ENCODE results near the gene SFXN3. TPM values are rescaled to one million over a fixed set of nuclear protein-coding genes. Genes with fewer than 3 reads are reported as not detected.

Gene SFXN3
- total and polyA plus RNA-seq, 2 of the 13 experiments (the other 11 are each of a cell fraction or from before 2014, with no cell fraction given) = 16.8 to 71.5 TPM

DNA sequence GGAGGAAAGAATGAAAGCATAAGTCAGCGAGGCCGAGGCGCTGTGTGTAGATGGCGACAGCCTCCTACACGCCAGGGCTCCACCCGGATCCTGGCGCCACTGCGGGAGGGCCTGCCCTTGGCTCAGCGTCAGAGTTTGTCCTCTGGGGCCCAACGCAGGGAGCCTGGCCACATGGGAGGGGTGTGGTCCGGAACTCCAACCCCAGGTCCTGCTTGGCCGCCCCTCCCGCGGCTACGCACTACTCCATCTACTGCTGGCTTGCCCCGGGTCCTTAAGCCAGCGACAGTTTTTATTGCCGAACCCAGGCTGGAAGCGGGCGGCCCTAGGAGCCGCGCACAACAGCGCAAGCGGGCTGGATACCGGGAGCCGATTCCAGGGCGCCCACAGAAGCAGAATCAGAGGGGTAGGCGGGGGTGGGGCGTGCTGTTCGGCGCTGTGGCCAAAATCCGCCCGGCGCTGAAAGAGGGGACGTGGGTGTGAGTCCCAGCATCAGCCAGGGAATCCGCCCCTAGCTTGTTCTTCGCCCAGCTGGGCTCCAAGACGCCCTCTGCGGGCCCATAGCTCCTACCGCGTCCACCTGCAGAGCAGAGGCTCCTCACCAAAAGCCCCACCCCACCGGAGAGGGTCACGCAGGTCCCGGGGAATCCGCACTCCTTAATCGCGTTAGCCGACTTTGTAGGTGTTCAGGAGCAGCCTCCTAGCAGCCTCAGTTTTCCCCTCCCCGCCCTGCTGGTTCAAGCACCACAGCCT lies 35.3 kb downstream of the SFXN3 start (continued):
- TF ChIP-seq KLF15 (CRISPR knock-in tag; IDR thresholded peaks at IDR 0.05; ENCODE audit: borderline replicate concordance) = peak; percentile 28; the same call in 1 of the 2 replicates
- peak; percentile 57; the same call in 1 of the 2 replicates for TF ChIP-seq ZNF441 (CRISPR knock-in tag; IDR thresholded peaks at IDR 0.05; ENCODE audit: borderline replicate concordance)
- peak; percentile 83; the same call in 1 of the 2 replicates for TF ChIP-seq ZBTB20 (CRISPR knock-in tag; IDR thresholded peaks at IDR 0.05; ENCODE audit: borderline replicate concordance, low read depth)
- no peak for TF ChIP-seq SNRNP70 (IDR thresholded peaks at IDR 0.05; ENCODE audit: low read depth, low read length)
- no peak for TF ChIP-seq HCFC1 (IDR thresholded peaks at IDR 0.05; ENCODE audit: low read depth, low read length)
- TF ChIP-seq CHD2 (IDR thresholded peaks at IDR 0.05; ENCODE audit: low read depth, low read length) = no peak
- no peak for TF ChIP-seq U2AF1 (optimal IDR thresholded peaks at IDR 0.05; ENCODE audit: low read depth, low read length)
- TF ChIP-seq HNRNPUL1 (IDR thresholded peaks at IDR 0.05; ENCODE audit: low read depth, low read length) = 0 out of 2 replicates have a peak, but pooled peaks have one; percentile 39
- no peak for TF ChIP-seq TCF7 (IDR thresholded peaks at IDR 0.05; ENCODE audit: low read depth)
- 0 out of 2 replicates have a peak, but pooled peaks have one; percentile 24 for TF ChIP-seq ZBTB8A (CRISPR knock-in tag; IDR thresholded peaks at IDR 0.05; ENCODE audit: borderline replicate concordance, low read depth)
- TF ChIP-seq ZNF354B (CRISPR knock-in tag; IDR thresholded peaks at IDR 0.05) = 0 out of 2 replicates have a peak, but pooled peaks have one; percentile 12
- TF ChIP-seq ZKSCAN8 (CRISPR knock-in tag; IDR thresholded peaks at IDR 0.05; ENCODE audit: borderline replicate concordance) = no peak
- TF ChIP-seq, protein P1, sequence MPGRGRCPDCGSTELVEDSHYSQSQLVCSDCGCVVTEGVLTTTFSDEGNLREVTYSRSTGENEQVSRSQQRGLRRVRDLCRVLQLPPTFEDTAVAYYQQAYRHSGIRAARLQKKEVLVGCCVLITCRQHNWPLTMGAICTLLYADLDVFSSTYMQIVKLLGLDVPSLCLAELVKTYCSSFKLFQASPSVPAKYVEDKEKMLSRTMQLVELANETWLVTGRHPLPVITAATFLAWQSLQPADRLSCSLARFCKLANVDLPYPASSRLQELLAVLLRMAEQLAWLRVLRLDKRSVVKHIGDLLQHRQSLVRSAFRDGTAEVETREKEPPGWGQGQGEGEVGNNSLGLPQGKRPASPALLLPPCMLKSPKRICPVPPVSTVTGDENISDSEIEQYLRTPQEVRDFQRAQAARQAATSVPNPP (CRISPR knock-in tag; IDR thresholded peaks at IDR 0.05) = no peak
- no peak for TF ChIP-seq EEA1 (CRISPR knock-in tag; IDR thresholded peaks at IDR 0.05; ENCODE audit: borderline replicate concordance)
- TF ChIP-seq, protein P2, sequence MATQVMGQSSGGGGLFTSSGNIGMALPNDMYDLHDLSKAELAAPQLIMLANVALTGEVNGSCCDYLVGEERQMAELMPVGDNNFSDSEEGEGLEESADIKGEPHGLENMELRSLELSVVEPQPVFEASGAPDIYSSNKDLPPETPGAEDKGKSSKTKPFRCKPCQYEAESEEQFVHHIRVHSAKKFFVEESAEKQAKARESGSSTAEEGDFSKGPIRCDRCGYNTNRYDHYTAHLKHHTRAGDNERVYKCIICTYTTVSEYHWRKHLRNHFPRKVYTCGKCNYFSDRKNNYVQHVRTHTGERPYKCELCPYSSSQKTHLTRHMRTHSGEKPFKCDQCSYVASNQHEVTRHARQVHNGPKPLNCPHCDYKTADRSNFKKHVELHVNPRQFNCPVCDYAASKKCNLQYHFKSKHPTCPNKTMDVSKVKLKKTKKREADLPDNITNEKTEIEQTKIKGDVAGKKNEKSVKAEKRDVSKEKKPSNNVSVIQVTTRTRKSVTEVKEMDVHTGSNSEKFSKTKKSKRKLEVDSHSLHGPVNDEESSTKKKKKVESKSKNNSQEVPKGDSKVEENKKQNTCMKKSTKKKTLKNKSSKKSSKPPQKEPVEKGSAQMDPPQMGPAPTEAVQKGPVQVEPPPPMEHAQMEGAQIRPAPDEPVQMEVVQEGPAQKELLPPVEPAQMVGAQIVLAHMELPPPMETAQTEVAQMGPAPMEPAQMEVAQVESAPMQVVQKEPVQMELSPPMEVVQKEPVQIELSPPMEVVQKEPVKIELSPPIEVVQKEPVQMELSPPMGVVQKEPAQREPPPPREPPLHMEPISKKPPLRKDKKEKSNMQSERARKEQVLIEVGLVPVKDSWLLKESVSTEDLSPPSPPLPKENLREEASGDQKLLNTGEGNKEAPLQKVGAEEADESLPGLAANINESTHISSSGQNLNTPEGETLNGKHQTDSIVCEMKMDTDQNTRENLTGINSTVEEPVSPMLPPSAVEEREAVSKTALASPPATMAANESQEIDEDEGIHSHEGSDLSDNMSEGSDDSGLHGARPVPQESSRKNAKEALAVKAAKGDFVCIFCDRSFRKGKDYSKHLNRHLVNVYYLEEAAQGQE (IDR thresholded peaks at IDR 0.05; ENCODE audit: borderline replicate concordance in 1 of 2, low read depth in 1 of 2, low read length in 2 of 2) = peak in 1 of 2 experiments; percentile 21; a peak in 1 of 4 replicates
- peak; percentile 51 for TF ChIP-seq TBX2 (CRISPR knock-in tag; IDR thresholded peaks at IDR 0.05; ENCODE audit: borderline replicate concordance)
- TF ChIP-seq, protein P3, sequence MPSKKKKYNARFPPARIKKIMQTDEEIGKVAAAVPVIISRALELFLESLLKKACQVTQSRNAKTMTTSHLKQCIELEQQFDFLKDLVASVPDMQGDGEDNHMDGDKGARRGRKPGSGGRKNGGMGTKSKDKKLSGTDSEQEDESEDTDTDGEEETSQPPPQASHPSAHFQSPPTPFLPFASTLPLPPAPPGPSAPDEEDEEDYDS (CRISPR knock-in tag; IDR thresholded peaks at IDR 0.05) = peak; percentile 77
- peak; percentile 9; the same call in 1 of the 2 replicates for TF ChIP-seq MEIS2 (CRISPR knock-in tag; IDR thresholded peaks at IDR 0.05)
- no peak for TF ChIP-seq ZNF543 (CRISPR knock-in tag; IDR thresholded peaks at IDR 0.05)
- peak; percentile 45 for TF ChIP-seq ZNF883 (CRISPR knock-in tag; IDR thresholded peaks at IDR 0.05; ENCODE audit: not compliant biosample characterization)
- 0 out of 2 replicates have a peak, but pooled peaks have one; percentile 4 for TF ChIP-seq NR2F6 (IDR thresholded peaks at IDR 0.05)
- peak; percentile 70 for TF ChIP-seq NR2F6 (CRISPR knock-in tag; IDR thresholded peaks at IDR 0.05)
- TF ChIP-seq ZNF788 (CRISPR knock-in tag; IDR thresholded peaks at IDR 0.05; ENCODE audit: borderline replicate concordance) = peak; percentile 54; the same call in 1 of the 2 replicates
- peak; percentile 49; the same call in 1 of the 2 replicates for TF ChIP-seq CREM (IDR thresholded peaks at IDR 0.05)
- TF ChIP-seq CREM (CRISPR knock-in tag; IDR thresholded peaks at IDR 0.05) = no peak
- 0 out of 2 replicates have a peak, but pooled peaks have one; percentile 44 for TF ChIP-seq ZNF607 (CRISPR knock-in tag; IDR thresholded peaks at IDR 0.05; ENCODE audit: borderline replicate concordance)
